ENCODE results near the gene CRACR2A. TPM values are rescaled to one million over a fixed set of nuclear protein-coding genes. Genes with fewer than 3 reads are reported as not detected.

Gene CRACR2A
- total and polyA plus RNA-seq, 2 of the 8 experiments (the other 6 are each of a cell fraction or from before 2014, with no cell fraction given) = 0.85 to 3.2 TPM

DNA sequence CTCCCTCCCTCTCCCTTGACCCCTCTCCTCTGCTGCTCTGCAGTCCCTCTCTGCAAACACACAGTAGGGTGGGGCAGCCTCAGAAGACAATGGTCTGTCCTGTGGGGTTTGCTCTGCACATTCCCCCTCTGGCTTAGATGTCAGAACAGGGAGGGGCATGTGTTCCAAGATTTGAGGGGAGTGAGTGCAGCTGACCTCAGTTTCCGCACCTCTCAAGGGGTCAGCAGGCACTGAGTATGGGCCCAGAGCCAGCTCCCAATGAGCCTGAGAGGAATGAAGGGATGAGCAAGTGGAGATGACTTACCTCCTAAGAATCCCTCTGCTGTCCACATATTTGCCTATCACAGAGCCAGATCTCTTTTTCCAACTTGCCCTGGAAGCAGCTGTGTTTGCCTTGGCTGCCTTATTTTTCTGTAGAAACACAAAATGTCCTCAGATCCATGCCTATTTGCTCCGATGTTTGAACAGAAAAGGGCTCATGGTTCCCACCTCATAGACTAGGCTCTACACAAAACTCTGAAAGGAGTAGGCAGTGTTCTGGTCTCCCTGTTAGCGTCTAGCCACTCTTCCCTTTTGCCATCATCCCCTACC, 111.4 kb downstream of the CRACR2A start:
- Histone ChIP-seq H4K8ac (ENCODE audit: extremely low read depth, insufficient read depth, low read length) (no peak overlapping the region), H2BK12ac (ENCODE audit: low read depth, low read length) (no peak overlapping the region), H3K14ac (ENCODE audit: insufficient read length) (no peak overlapping the region), H4K5ac (ENCODE audit: insufficient read length, low read depth, low read length) (no peak overlapping the region), H3K23me2 (ENCODE audit: low read depth, low read length) (no peaks in the 10 kb centered on the region), H4K20me1 (replicated peaks in 1 of 2; ENCODE audit: control insufficient read depth in 1 of 2, insufficient read depth in 2 of 2, low read length in 2 of 2) (no peaks in the 10 kb centered on the region), H3K9me3 (ENCODE audit: insufficient read depth in 2 of 2, low read depth in 1 of 2, low read length in 1 of 2) (no peaks in the 10 kb centered on the region), H3K9ac (replicated peaks in 1 of 4; ENCODE audit: extremely low read depth in 1 of 4, low read depth in 3 of 4, low read length in 3 of 4) (no peak overlapping the region), H2BK120ac (replicated peaks; ENCODE audit: low read depth, low read length) (no peak overlapping the region), H3K27ac (ENCODE audit: low read depth, low read length) (no peak overlapping the region), H3K23ac (ENCODE audit: insufficient read length) (no peak overlapping the region), H3K56ac (replicated peaks; ENCODE audit: insufficient read length, low read depth, low read length) (no peak overlapping the region), H3K4me2 (ENCODE audit: insufficient read depth in 1 of 2, low read depth in 2 of 2, low read length in 2 of 2) (no peak overlapping the region), H3K4ac (replicated peaks; ENCODE audit: insufficient read length, low read depth, low read length) (no peak overlapping the region), H2BK5ac (ENCODE audit: low read depth, low read length) (no peak overlapping the region), H3K27me3 (replicated peaks in 1 of 4; ENCODE audit: control insufficient read depth in 3 of 4, extremely low read depth in 1 of 4, insufficient read depth in 3 of 4, low read length in 3 of 4) (no peaks in the 10 kb centered on the region; a peak in 2 of 7 replicates), H2AK5ac (ENCODE audit: low read depth, low read length) (no peak overlapping the region), H3K79me1 (ENCODE audit: low read depth, low read length) (no peaks in the 10 kb centered on the region), H2BK15ac (ENCODE audit: low read length) (no peak overlapping the region), H3K4me3 (ENCODE audit: extremely low read depth in 1 of 4, insufficient read depth in 2 of 4, low read depth in 3 of 4, low read length in 4 of 4) (no peak overlapping the region), H2AFZ (ENCODE audit: low read length) (no peak overlapping the region), H3K18ac (ENCODE audit: extremely low read depth, low read length) (no peak overlapping the region), H3K79me2 (ENCODE audit: control insufficient read depth in 1 of 2, insufficient read depth in 2 of 2, low read length in 2 of 2) (no peaks in the 10 kb centered on the region), H2BK20ac (ENCODE audit: low read length) (no peak overlapping the region), H3K4me1 (replicated peaks in 1 of 4; ENCODE audit: control insufficient read depth in 3 of 4, insufficient read depth in 4 of 4, low read length in 3 of 4) (0 out of 7 replicates have a peak, but pooled peaks cover 0 to 1% (median 0%) of the 10 kb centered on the region in 4 experiments), H3K36me3 (ENCODE audit: control insufficient read depth in 2 of 4, insufficient read depth in 4 of 4, low read length in 3 of 4) (no peaks in the 10 kb centered on the region), H4K91ac (replicated peaks; ENCODE audit: insufficient read length, low read length) (no peak overlapping the region)
- CTCF ChIA-PET (ENCODE audit: partially characterized antibody) = interaction anchor here (0.9 to 1.5 kb wide), 4 partner anchors 14 to 327 kb away, joined by 3 to 5 read pairs (median 4); no protein-coding TSS in a partner anchor
- DNase-seq (ENCODE audit: low read depth in 1 of 2, low spot score in 2 of 2) = no peak
- 80% methylated on average over 3 of the region's 3 CpGs; no CpG with 5 or more reads in 1 of the 2 experiments for WGBS, 2 experiments (ENCODE audit: extremely low coverage in 1 of 2, insufficient coverage in 1 of 2, insufficient read length in 1 of 2, insufficient replicate concordance in 2 of 2, low coverage in 1 of 2, low lambda C conversion rate in 2 of 2, missing lambda C conversion rate in 1 of 2)
- FAIRE-seq = no peak
- TF ChIP-seq, protein P1, sequence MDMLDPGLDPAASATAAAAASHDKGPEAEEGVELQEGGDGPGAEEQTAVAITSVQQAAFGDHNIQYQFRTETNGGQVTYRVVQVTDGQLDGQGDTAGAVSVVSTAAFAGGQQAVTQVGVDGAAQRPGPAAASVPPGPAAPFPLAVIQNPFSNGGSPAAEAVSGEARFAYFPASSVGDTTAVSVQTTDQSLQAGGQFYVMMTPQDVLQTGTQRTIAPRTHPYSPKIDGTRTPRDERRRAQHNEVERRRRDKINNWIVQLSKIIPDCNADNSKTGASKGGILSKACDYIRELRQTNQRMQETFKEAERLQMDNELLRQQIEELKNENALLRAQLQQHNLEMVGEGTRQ (IDR thresholded peaks at IDR 0.05; ENCODE audit: low read length) = no peak
- no peak for TF ChIP-seq EZH2 (IDR thresholded peaks at IDR 0.05; ENCODE audit: low read depth, low read length, severe bottlenecking)
- TF ChIP-seq, protein P2, sequence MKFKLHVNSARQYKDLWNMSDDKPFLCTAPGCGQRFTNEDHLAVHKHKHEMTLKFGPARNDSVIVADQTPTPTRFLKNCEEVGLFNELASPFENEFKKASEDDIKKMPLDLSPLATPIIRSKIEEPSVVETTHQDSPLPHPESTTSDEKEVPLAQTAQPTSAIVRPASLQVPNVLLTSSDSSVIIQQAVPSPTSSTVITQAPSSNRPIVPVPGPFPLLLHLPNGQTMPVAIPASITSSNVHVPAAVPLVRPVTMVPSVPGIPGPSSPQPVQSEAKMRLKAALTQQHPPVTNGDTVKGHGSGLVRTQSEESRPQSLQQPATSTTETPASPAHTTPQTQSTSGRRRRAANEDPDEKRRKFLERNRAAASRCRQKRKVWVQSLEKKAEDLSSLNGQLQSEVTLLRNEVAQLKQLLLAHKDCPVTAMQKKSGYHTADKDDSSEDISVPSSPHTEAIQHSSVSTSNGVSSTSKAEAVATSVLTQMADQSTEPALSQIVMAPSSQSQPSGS (IDR thresholded peaks at IDR 0.05; ENCODE audit: low read length) = no peak
- TF ChIP-seq RNF2 (IDR thresholded peaks at IDR 0.05; ENCODE audit: borderline replicate concordance, low read depth, low read length, missing control alignments, poor library complexity, severe bottlenecking) = no peak
- TF ChIP-seq CBX5 (IDR thresholded peaks at IDR 0.05; ENCODE audit: low read depth, low read length) = no peak
- POLR2A ChIA-PET (ENCODE audit: partially characterized antibody) = no interaction called here
